Measurements from ENCODE around the gene LRP1-AS.

DNA sequence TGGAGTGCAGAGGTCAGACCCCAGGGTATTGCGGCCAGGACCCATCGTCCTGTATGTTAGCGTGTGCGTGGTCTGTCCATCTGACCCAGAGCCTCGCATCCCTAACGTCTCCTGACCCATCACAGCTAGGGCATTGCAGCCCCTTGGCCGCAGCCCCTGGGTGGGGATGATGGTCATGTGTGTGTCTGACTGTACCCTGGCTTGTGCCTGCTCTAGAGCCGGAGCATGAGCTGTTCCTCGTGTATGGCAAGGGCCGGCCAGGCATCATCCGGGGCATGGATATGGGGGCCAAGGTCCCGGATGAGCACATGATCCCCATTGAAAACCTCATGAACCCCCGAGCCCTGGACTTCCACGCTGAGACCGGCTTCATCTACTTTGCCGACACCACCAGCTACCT lies 10.8 kb upstream of the LRP1-AS start:
- TF ChIP-seq, protein P1, sequence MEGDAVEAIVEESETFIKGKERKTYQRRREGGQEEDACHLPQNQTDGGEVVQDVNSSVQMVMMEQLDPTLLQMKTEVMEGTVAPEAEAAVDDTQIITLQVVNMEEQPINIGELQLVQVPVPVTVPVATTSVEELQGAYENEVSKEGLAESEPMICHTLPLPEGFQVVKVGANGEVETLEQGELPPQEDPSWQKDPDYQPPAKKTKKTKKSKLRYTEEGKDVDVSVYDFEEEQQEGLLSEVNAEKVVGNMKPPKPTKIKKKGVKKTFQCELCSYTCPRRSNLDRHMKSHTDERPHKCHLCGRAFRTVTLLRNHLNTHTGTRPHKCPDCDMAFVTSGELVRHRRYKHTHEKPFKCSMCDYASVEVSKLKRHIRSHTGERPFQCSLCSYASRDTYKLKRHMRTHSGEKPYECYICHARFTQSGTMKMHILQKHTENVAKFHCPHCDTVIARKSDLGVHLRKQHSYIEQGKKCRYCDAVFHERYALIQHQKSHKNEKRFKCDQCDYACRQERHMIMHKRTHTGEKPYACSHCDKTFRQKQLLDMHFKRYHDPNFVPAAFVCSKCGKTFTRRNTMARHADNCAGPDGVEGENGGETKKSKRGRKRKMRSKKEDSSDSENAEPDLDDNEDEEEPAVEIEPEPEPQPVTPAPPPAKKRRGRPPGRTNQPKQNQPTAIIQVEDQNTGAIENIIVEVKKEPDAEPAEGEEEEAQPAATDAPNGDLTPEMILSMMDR (IDR thresholded peaks at IDR 0.05) = no peak
- TF ChIP-seq POLR2A (IDR thresholded peaks at IDR 0.05) (no peak), POLR2AphosphoS5 (IDR thresholded peaks at IDR 0.05; ENCODE audit: insufficient read depth in 1 of 2, low read depth in 1 of 2) (no peak)

Measured in vagina (tissue), 2 donors.